Uterus (tissue), 2 donors: ENCODE results near the gene TLR2.

Source experiments
- POLR2A ChIP-seq, 2 donors: fragments of 450-650 bp; IDR thresholded peaks; one replicate each; pipeline ENCODE4 v1.6.1; 2016; ENCODE audit warnings: antibody characterized with exemption in 2 of 2, mild to moderate bottlenecking in 1 of 2, moderate library complexity in 1 of 2
- TF ChIP-seq, protein P1 (sequence below), 4 experiments: fragments of 200-600 bp in 2 of 4; fragments of 450-650 bp in 2 of 4; sonication (generic) in 2 of 4; IDR thresholded peaks; one replicate each; pipeline ENCODE4 v1.5.1; 2016 to 2019; ENCODE audit warnings: antibody characterized with exemption in 4 of 4, mild to moderate bottlenecking in 2 of 4, moderate library complexity in 1 of 4

DNA sequence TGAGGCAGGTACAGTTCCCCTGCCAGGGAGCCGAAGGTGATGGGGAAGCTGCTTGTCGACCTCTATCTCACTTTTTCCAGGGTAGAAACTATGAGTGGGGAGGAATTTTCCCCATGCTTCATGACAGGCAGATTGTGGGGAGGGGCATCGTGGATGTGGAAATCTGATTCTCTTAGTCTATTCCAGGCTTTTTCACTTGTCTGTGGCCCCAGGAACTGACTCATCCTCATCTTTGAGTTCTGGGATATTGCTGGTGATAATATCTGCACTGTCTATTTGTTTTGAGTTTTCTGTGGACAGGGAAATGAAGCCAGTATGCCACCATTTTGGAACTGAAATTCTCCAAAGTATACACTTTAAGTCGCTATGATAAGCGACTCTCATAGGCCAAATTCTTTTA is 7.6 kb upstream of the TLR2 start:
- TF ChIP-seq, protein P1, sequence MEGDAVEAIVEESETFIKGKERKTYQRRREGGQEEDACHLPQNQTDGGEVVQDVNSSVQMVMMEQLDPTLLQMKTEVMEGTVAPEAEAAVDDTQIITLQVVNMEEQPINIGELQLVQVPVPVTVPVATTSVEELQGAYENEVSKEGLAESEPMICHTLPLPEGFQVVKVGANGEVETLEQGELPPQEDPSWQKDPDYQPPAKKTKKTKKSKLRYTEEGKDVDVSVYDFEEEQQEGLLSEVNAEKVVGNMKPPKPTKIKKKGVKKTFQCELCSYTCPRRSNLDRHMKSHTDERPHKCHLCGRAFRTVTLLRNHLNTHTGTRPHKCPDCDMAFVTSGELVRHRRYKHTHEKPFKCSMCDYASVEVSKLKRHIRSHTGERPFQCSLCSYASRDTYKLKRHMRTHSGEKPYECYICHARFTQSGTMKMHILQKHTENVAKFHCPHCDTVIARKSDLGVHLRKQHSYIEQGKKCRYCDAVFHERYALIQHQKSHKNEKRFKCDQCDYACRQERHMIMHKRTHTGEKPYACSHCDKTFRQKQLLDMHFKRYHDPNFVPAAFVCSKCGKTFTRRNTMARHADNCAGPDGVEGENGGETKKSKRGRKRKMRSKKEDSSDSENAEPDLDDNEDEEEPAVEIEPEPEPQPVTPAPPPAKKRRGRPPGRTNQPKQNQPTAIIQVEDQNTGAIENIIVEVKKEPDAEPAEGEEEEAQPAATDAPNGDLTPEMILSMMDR (IDR thresholded peaks at IDR 0.05), result no peak
- TF ChIP-seq POLR2A (IDR thresholded peaks at IDR 0.05), result no peak
